NCI-H2196 (cell line): ENCODE results near the gene HIRIP3.
"Not testable (repeated sequence)": the region's sequence is repeated elsewhere in the genome, so short reads cannot be mapped to it uniquely, and the experiment has no call there.

Source experiments
- DNase-seq: peaks from one replicate; lab custom pipeline; 2025; ENCODE audit not compliant: unreplicated experiment; lab: John Stamatoyannopoulos, UW

HIRIP3 gene

DNA sequence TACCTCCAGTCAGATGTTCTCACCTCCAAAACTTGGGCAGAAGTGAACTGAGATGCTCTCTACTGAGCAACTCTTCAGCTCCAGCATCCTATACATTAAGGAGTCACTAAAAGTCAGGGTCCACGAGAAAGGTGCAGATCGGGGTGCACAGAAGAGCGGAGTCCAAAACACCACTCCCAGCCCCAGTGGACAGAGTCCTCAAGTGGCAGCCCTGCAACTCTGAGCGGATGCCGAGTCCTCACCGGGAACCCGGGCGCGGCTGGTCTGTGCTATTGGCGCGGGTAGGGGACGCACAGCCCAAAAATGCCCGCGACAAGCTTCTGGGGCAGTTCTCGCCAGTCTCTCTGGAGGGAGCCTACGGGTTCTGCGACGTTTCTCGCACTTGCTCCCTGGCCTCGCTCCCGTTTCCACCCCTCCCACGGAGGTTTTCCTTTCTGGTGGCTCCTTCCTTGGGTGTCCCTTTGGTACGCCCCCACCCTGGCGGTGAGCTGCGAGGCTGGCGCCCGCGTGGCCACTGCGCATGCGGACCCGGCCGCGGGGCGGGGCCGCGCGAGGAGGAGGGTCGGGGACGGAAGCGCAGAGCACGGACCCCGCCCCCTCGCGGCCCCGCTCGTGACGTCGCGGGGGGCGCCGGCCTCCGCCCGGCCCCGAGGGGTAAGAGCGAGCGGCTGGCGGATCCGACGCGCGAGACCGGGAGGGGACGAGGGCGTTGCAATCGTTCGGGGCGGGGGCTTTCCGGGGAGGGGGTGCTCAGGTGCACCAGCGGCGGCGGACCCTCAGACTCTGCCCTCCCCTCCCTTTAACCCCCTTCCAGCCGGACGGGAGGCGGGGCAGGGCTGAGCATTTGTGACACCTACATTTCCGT, 33.7 kb downstream of the HIRIP3 start, which contains the start of gene TMEM219:
Gene TMEM219 (plus strand): TSS at position 601 of the 865 bp plus-strand sequence. CDS start 1,065 bp downstream, outside the sequence.
- DNase-seq = peak; percentile 94

DNA sequence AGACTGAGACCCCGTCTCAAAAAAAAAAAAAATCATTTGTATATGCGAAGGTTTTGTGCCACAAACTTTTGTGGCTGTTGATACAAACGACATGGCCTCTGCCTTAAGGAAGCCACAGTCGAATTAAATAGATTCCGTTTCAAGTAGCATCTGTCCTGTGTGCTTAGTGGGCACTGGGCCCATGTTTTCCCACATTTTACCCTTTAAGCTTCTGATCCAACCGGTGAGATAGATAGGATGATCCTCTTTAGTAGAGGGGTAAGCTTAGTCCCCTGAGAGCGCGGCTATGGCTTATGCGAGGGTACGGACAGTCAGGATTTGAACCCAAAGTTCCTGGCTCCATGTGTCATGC, 34.3 kb downstream of the HIRIP3 start:
- DNase-seq = no peak

GRCh38 chr16:29959821-29960220, 35.6 kb downstream of the HIRIP3 start:
- DNase-seq = not testable (repeated sequence)

DNA sequence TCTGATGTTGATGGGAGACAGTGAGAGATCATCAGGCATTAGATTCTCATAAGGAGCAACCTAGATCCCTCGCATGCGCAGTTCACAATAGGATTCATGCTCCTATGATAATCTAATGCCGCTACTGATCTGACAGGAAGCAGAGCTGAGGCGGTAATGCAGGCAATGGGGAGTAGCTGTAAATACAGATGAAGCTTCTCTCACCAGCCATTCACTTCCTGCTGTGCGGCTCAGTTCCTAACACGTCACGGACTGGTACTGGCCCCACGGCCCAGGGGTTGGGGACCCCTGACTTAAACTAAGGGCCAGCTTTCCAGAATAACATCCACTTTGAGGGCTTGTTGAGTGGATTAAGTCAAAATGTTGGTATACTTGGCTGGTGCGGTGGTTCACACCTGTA, 36.1 kb downstream of the HIRIP3 start:
- DNase-seq = no peak

GRCh38 chr16:29958756-29959155, 36.7 kb downstream of the HIRIP3 start:
- no peak for DNase-seq

DNA sequence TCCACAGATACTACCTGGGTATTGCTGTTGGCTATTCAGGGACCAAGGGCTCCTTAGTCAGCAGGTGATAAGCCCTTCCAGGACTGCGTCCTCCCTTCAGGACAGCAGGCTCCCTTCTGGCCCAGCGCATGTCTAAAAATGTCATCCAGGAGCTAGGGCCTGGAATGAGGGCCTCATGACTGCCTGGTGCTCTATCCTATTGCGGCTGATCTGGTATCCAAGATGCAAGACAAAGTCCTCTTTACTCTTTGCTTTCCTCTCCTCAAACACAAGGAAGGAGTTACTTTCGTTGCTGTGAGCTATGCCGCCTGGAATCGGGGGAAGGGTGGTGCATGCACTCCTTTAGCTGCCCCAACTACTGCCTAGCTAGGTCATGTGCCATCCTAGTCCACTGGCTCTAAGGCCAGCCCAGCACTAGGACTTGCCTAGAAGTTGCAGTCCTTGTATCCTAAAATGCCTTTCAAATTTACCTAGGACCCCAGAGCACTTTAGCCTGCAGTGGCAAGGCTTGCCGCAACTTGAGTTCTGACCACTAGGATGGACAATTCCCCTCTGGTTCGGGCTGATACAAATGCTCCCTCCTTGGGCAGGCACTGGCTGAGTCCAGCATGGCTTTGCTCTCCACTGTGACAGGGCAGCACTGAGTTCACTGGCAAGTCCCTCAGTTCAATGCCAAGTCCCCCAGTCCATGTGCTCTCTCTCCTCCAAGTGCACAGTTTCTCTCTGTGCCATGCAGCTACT, 43.6 kb downstream of the HIRIP3 start:
- DNase-seq = no peak

- no peak for DNase-seq
These were observed 44.5 kb downstream of the HIRIP3 start for GRCh38 chr16:29950806-29951461.

- no peak for DNase-seq
These were observed 47.5 kb downstream of the HIRIP3 start for GRCh38 chr16:29947897-29948296.

DNA sequence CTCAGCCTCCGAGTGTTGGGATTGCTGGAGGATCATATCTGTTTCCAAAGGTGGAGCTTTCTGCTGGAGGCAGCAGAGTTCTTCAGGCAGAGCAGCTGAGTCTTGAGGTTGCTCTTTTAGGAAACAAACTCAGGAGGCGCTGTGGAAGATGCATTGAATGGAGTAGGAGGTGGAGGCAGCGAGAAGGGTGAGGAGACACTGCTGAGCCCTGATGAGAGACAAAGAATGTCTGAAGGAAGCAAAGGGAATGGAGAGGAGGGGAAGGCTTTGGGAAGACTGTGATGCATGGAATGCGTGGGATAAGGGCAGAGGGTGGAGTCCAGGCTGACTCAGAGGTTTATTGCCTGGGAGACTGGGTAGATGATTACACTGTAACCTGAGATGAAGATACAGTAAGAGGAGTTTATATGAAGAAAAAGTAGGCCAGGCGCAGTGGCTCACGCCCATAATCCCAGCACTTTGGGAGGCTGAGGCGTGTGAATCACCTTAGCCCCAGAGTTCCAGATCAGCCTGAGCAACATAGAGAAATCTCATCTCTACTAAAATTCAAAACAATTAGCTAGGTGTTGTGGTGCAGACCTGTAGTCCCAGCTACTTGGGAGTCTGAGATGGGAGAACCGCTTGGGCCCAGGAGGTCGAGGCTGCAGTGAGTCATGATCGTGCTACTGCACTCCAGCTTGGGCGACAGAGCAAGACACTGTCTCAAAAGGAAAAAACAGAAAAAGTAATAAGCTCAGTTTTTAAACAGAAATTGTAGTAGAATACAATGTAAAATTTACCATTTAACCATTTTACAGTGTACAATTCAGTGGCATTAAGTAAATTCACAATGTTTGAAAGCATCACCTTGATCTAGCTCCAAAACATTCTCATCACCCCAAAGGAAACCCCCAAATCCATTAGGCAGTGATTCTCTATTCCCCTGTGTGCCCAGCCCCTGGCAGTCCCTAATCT, 51.3 kb downstream of the HIRIP3 start:
- peak; percentile 51 for DNase-seq
